Measurements from ENCODE around the gene SMAD2.

GRCh38 chr18:47817017-47817794 is 113.3 kb downstream of the SMAD2 start:
- no peak for TF ChIP-seq EZH2 (IDR thresholded peaks at IDR 0.05; ENCODE audit: borderline replicate concordance, low read depth, low read length, severe bottlenecking)
- TF ChIP-seq CTCF (IDR thresholded peaks at IDR 0.05; ENCODE audit: borderline replicate concordance, extremely low read depth, low read length, poor library complexity, severe bottlenecking) = no peak
